Measurements from ENCODE around the gene UGT1A8. TPM values are rescaled to one million over a fixed set of nuclear protein-coding genes. Genes with fewer than 3 reads are reported as not detected.

Gene UGT1A8
- total and polyA plus RNA-seq, 2 experiments from 2014 or later = 0.10 TPM; not detected in 1

- H3K9me2 ChIP-seq (replicated peaks; ENCODE audit: insufficient read depth) = no peaks in the 10 kb centered on the region
- H3K4me1 ChIP-seq (ENCODE audit: insufficient read depth) = peaks cover 11% of the 10 kb centered on the region
- no peaks in the 10 kb centered on the region for H4K20me1 ChIP-seq (ENCODE audit: insufficient read depth, poor library complexity, severe bottlenecking)
- no peak overlapping the region for H3K27ac ChIP-seq
- no peaks in the 10 kb centered on the region for H3K27me3 ChIP-seq
- no peaks in the 10 kb centered on the region for H3K36me3 ChIP-seq (replicated peaks; ENCODE audit: insufficient read depth, low read depth)
- H3K9me3 ChIP-seq (ENCODE audit: low read depth) = no peaks in the 10 kb centered on the region
- no peak overlapping the region for H2AFZ ChIP-seq
- no peak for DNase-seq (ENCODE audit: low spot score)
- TF ChIP-seq, protein P1, sequence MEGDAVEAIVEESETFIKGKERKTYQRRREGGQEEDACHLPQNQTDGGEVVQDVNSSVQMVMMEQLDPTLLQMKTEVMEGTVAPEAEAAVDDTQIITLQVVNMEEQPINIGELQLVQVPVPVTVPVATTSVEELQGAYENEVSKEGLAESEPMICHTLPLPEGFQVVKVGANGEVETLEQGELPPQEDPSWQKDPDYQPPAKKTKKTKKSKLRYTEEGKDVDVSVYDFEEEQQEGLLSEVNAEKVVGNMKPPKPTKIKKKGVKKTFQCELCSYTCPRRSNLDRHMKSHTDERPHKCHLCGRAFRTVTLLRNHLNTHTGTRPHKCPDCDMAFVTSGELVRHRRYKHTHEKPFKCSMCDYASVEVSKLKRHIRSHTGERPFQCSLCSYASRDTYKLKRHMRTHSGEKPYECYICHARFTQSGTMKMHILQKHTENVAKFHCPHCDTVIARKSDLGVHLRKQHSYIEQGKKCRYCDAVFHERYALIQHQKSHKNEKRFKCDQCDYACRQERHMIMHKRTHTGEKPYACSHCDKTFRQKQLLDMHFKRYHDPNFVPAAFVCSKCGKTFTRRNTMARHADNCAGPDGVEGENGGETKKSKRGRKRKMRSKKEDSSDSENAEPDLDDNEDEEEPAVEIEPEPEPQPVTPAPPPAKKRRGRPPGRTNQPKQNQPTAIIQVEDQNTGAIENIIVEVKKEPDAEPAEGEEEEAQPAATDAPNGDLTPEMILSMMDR (IDR thresholded peaks at IDR 0.05; ENCODE audit: poor library complexity) = no peak
- TF ChIP-seq EZH2 (IDR thresholded peaks at IDR 0.05; ENCODE audit: borderline replicate concordance) = no peak
- TF ChIP-seq EZH2phosphoT487 (IDR thresholded peaks at IDR 0.05; ENCODE audit: low read depth, severe bottlenecking, unreplicated experiment) = no peak
- no peaks in the 10 kb centered on the region for H3K79me2 ChIP-seq
- no peak overlapping the region for H3K4me3 ChIP-seq
- WGBS (ENCODE audit: low lambda C conversion rate, missing lambda C conversion rate) = 96% methylated on average over 38 of the region's 44 CpGs
- no peak overlapping the region for H3K4me2 ChIP-seq
These were observed 137.6 kb downstream of the UGT1A8 start for GRCh38 chr2:233754872-233755611.

- no peaks in the 10 kb centered on the region for H4K20me1 ChIP-seq (ENCODE audit: insufficient read depth, poor library complexity, severe bottlenecking)
- H3K27me3 ChIP-seq = no peaks in the 10 kb centered on the region
- H3K4me3 ChIP-seq = no peak overlapping the region
- no peaks in the 10 kb centered on the region for H3K9me2 ChIP-seq (replicated peaks; ENCODE audit: insufficient read depth)
- no peaks in the 10 kb centered on the region for H3K9me3 ChIP-seq (ENCODE audit: low read depth)
- peak; percentile 58 for DNase-seq (ENCODE audit: low spot score)
- H3K36me3 ChIP-seq (replicated peaks; ENCODE audit: insufficient read depth, low read depth) = no peaks in the 10 kb centered on the region
- TF ChIP-seq EZH2 (IDR thresholded peaks at IDR 0.05; ENCODE audit: borderline replicate concordance) (no peak), EZH2phosphoT487 (IDR thresholded peaks at IDR 0.05; ENCODE audit: low read depth, severe bottlenecking, unreplicated experiment) (no peak)
- TF ChIP-seq, protein P1 (IDR thresholded peaks at IDR 0.05; ENCODE audit: poor library complexity) = no peak
- whole genome bisulfite sequencing (ENCODE audit: low lambda C conversion rate, missing lambda C conversion rate) = 67% methylated on average over 7 of the region's 7 CpGs
- H3K4me2 ChIP-seq = no peak overlapping the region
- H3K27ac ChIP-seq = peak overlapping the region; percentile 50
- no peaks in the 10 kb centered on the region for H3K79me2 ChIP-seq
- H3K4me1 ChIP-seq (ENCODE audit: insufficient read depth) = peaks cover 11% of the 10 kb centered on the region
- H2AFZ ChIP-seq = no peak overlapping the region
These were observed 139.1 kb downstream of the UGT1A8 start for GRCh38 chr2:233756429-233757081.

GRCh38 chr2:233758141-233758540, 140.7 kb downstream of the UGT1A8 start:
- H2AFZ ChIP-seq = no peak overlapping the region
- H3K4me3 ChIP-seq = no peak overlapping the region
- DNase-seq (ENCODE audit: low spot score) = no peak
- no peaks in the 10 kb centered on the region for H3K36me3 ChIP-seq (replicated peaks; ENCODE audit: insufficient read depth, low read depth)
- no peak for TF ChIP-seq EZH2 (IDR thresholded peaks at IDR 0.05; ENCODE audit: borderline replicate concordance)
- TF ChIP-seq EZH2phosphoT487 (IDR thresholded peaks at IDR 0.05; ENCODE audit: low read depth, severe bottlenecking, unreplicated experiment) = no peak
- TF ChIP-seq, protein P1 (IDR thresholded peaks at IDR 0.05; ENCODE audit: poor library complexity) = no peak
- H3K4me1 ChIP-seq (ENCODE audit: insufficient read depth) = peaks cover 11% of the 10 kb centered on the region
- H4K20me1 ChIP-seq (ENCODE audit: insufficient read depth, poor library complexity, severe bottlenecking) = no peaks in the 10 kb centered on the region
- H3K27me3 ChIP-seq = no peaks in the 10 kb centered on the region
- H3K27ac ChIP-seq = peak overlapping the region; percentile 74
- H3K79me2 ChIP-seq = no peaks in the 10 kb centered on the region
- H3K9me2 ChIP-seq (replicated peaks; ENCODE audit: insufficient read depth) = no peaks in the 10 kb centered on the region
- no peaks in the 10 kb centered on the region for H3K9me3 ChIP-seq (ENCODE audit: low read depth)
- H3K4me2 ChIP-seq = no peak overlapping the region

All from hepatocyte (in vitro differentiated cells).